Measurements from ENCODE around the gene OPN5.

OPN5 gene

DNA sequence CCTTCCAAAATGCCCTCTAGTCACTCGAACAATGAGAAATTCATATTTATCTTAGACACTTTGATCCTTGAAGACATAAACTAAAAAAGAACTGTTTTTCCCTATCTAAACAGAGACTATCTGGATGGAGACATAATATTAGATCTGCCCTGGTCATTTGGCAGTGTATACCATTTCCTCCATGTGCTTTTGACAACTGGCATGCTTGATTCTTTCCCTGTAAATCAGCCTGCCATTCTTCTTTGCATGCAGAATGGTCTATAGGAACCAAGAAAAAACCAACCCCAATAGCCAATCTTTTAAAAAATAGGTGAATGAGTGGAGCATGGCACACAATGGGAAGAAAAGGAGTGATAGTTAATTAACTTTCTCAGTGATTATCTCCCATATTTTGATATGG, 93.8 kb downstream of the OPN5 start:
- Histone ChIP-seq H3K4me3 (IDR thresholded peaks at IDR 0.05; ENCODE audit: insufficient read depth, low read depth, low read length) (no peak overlapping the region), H3K27ac (no peak overlapping the region), H3K27me3 (ENCODE audit: insufficient read depth, low read depth) (no peaks in the 10 kb centered on the region), H2AFZ (ENCODE audit: low read depth) (no peak overlapping the region), H4K20me1 (ENCODE audit: insufficient read depth) (no peaks in the 10 kb centered on the region), H3K79me2 (ENCODE audit: insufficient read depth, low read depth) (no peaks in the 10 kb centered on the region), H3K9ac (no peak overlapping the region), H3K36me3 (ENCODE audit: insufficient read depth) (no peaks in the 10 kb centered on the region), H3K4me2 (no peak overlapping the region), H3K4me1 (ENCODE audit: low read depth, poor library complexity, severe bottlenecking) (no peaks in the 10 kb centered on the region)
- TF ChIP-seq, protein P1, sequence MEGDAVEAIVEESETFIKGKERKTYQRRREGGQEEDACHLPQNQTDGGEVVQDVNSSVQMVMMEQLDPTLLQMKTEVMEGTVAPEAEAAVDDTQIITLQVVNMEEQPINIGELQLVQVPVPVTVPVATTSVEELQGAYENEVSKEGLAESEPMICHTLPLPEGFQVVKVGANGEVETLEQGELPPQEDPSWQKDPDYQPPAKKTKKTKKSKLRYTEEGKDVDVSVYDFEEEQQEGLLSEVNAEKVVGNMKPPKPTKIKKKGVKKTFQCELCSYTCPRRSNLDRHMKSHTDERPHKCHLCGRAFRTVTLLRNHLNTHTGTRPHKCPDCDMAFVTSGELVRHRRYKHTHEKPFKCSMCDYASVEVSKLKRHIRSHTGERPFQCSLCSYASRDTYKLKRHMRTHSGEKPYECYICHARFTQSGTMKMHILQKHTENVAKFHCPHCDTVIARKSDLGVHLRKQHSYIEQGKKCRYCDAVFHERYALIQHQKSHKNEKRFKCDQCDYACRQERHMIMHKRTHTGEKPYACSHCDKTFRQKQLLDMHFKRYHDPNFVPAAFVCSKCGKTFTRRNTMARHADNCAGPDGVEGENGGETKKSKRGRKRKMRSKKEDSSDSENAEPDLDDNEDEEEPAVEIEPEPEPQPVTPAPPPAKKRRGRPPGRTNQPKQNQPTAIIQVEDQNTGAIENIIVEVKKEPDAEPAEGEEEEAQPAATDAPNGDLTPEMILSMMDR (conservative IDR thresholded peaks at IDR 0.05; ENCODE audit: low read depth, low read length): no peak

Measured in KMS-11 (cell line).